Activated B cell treated with CpG ODN at 0.5 μM for 24 hours (primary cell): ENCODE measurements around the gene SEMA4G. TPM values are rescaled to one million over a fixed set of nuclear protein-coding genes. Genes with fewer than 3 reads are reported as not detected.

Source experiments
- ATAC-seq: fragments of 200-7000 bp; cut with Tn5 transposase; one replicate; pipeline ENCODE4 v1.10.0; 2021; ENCODE audit warnings: low read depth, mild to moderate bottlenecking, moderate library complexity
- CTCF ChIA-PET: fragments of 350-600 bp; sonication (Branson Sonifier 250); formaldehyde crosslinking; loops from one replicate; lab custom pipeline; 2021; ENCODE audit warnings: antibody characterized with exemption; lab: Charles Lee
- POLR2A ChIA-PET: fragments of 350-600 bp; sonication (Branson Sonifier 250); formaldehyde crosslinking; loops from one replicate; lab custom pipeline; 2021; ENCODE audit warnings: antibody characterized with exemption; lab: Charles Lee
- DNase-seq: peaks from one replicate; pipeline ENCODE4 v3.0.0; 2022
- H3K27ac Mint-ChIP-seq: one replicate; pipeline ENCODE4 v1.8.0; 2020; ENCODE audit warnings: mixed read lengths
- H3K27me3 Mint-ChIP-seq: one replicate; pipeline ENCODE4 v1.8.0; 2021; ENCODE audit warnings: mixed read lengths
- H3K36me3 Mint-ChIP-seq: one replicate; pipeline ENCODE4 v1.8.0; 2021; ENCODE audit warnings: low read depth, mixed read lengths
- H3K4me1 Mint-ChIP-seq: one replicate; pipeline ENCODE4 v1.8.0; 2021; ENCODE audit warnings: mixed read lengths
- H3K4me3 Mint-ChIP-seq: one replicate; pipeline ENCODE4 v1.8.0; 2020; ENCODE audit warnings: mild to moderate bottlenecking, mixed read lengths
- H3K9me3 Mint-ChIP-seq: one replicate; pipeline ENCODE4 v1.8.0; 2020; ENCODE audit warnings: mixed read lengths
- CTCF ChIP-seq: fragments of 200-600 bp; IDR thresholded peaks from one replicate; pipeline ENCODE4 v1.8.0; 2022; ENCODE audit warnings: antibody characterized with exemption, mild to moderate bottlenecking
- intact Hi-C: fragments of 100-400 bp; cut with micrococcal nuclease; formaldehyde crosslinking; loops from one replicate; pipeline ENCODE4 v1.15.1; 2024
- total RNA-seq: library from RNA; stranded (reverse); gene quantifications from 2 replicates; pipeline ENCODE4 v1.2.3, GENCODE V29; 2022

Gene SEMA4G
- total RNA-seq, 1 donor from 2014 or later, result 0.60 TPM

GRCh38 chr10:100945754-100946153 is 23.6 kb upstream of the SEMA4G start:
- ATAC-seq (no peak), DNase-seq (no peak)
- Mint-ChIP-seq H3K36me3 (peaks cover 87% of the 10 kb centered on the region), H3K27ac (no peak overlapping the region), H3K27me3 (no peaks in the 10 kb centered on the region), H3K4me3 (no peak overlapping the region), H3K4me1 (no peaks in the 10 kb centered on the region), H3K9me3 (no peaks in the 10 kb centered on the region)
- no peak for TF ChIP-seq CTCF
- intact Hi-C loops, result no loop called here
- ChIA-PET POLR2A (no interaction called here), CTCF (no interaction called here)

- peaks cover 73% of the 10 kb centered on the region for H3K36me3 Mint-ChIP-seq
- TF ChIP-seq CTCF, result no peak
- no peak overlapping the region for H3K4me3 Mint-ChIP-seq
- no peaks in the 10 kb centered on the region for H3K27me3 Mint-ChIP-seq
- no peaks in the 10 kb centered on the region for H3K4me1 Mint-ChIP-seq
- H3K9me3 Mint-ChIP-seq, result no peaks in the 10 kb centered on the region
- intact Hi-C loops, result no loop called here
- ChIA-PET CTCF (no interaction called here), POLR2A (no interaction called here)
- no peak overlapping the region for H3K27ac Mint-ChIP-seq
- no peak for DNase-seq
- ATAC-seq, result no peak
Observed at GRCh38 chr10:100948916-100949315, 20.4 kb upstream of the SEMA4G start.

DNA sequence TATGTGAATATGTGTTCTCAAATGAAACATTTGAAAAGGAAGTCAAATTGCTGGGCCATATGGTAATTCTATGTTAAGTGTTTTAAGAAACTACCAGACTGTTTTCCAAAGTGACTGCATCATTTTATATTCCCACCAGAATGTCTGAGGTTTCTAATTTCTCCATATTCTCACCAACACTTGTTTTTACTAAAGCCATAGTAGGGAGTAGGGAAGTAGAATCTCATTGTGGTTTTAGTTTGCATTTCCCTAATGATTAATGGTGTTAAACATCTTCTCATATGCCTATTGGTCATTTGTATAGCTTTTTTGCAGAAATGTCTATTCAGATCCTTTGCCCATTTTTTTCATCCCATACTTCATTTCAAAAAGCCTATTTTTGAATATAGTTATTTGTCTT is 9.1 kb upstream of the SEMA4G start:
- intact Hi-C loops, result no loop called here
- ChIA-PET POLR2A (no interaction called here), CTCF (no interaction called here)
- ATAC-seq, result no peak
- TF ChIP-seq CTCF, result no peak
- DNase-seq, result no peak
- Mint-ChIP-seq H3K36me3 (peaks cover 60% of the 10 kb centered on the region), H3K4me1 (no peaks in the 10 kb centered on the region), H3K4me3 (no peak overlapping the region), H3K27ac (no peak overlapping the region), H3K9me3 (no peaks in the 10 kb centered on the region), H3K27me3 (no peaks in the 10 kb centered on the region)

GRCh38 chr10:100962351-100963080 is 6.8 kb upstream of the SEMA4G start:
- POLR2A ChIA-PET, result no interaction called here

DNA sequence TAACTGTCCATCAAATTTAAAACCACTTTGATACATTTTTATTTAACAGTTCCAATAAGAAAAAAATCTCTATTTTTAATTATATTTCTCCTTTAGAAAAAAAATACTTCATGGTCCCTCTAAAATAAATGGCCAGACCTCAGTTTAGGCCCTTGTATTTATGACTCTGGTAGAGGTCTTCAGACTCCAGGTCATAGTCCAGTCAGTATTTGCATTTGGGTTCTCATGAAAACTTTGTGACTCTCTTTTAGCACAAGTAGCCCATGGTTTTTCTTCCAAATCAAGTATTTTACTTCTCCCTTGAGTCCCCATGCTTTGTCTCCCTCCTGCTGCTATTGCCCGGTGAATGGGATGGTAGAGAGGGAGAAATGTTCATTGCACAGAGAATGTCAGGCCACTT is 5.5 kb upstream of the SEMA4G start:
- no peak for ATAC-seq
- intact Hi-C loops, result no loop called here
- POLR2A ChIA-PET, result no interaction called here
- no peaks in the 10 kb centered on the region for H3K9me3 Mint-ChIP-seq
- H3K4me1 Mint-ChIP-seq, result peaks cover 6% of the 10 kb centered on the region
- H3K4me3 Mint-ChIP-seq, result no peak overlapping the region
- CTCF ChIA-PET, result no interaction called here
- DNase-seq, result no peak
- no peaks in the 10 kb centered on the region for H3K27me3 Mint-ChIP-seq
- H3K36me3 Mint-ChIP-seq, result peaks cover 40% of the 10 kb centered on the region
- no peak for TF ChIP-seq CTCF
- no peak overlapping the region for H3K27ac Mint-ChIP-seq

More at GRCh38 chr10:100962351-100963080, 6.8 kb upstream of the SEMA4G start:
- peaks cover 48% of the 10 kb centered on the region for H3K36me3 Mint-ChIP-seq
- no peaks in the 10 kb centered on the region for H3K9me3 Mint-ChIP-seq
- no peaks in the 10 kb centered on the region for H3K4me1 Mint-ChIP-seq
- DNase-seq, result no peak
- no peak for TF ChIP-seq CTCF
- no peaks in the 10 kb centered on the region for H3K27me3 Mint-ChIP-seq
- CTCF ChIA-PET, result no interaction called here
- no peak overlapping the region for H3K27ac Mint-ChIP-seq
- no peak for ATAC-seq
- no peak overlapping the region for H3K4me3 Mint-ChIP-seq
- intact Hi-C loops, result no loop called here
